Activated T-helper 2 cell treated with anti-CD3 and anti-CD28 coated beads, Interferon-gamma antibody, Interleukin-2, Interleukin-4, amounts not matched to agents 10 μg/mL and 5 μg/mL and 100 μg/mL, durations not matched to agents 14 hours and 24 hours and 36 hours (primary cell): Measurements from ENCODE around the gene GPR4. TPM values are rescaled to one million over a fixed set of nuclear protein-coding genes. Genes with fewer than 3 reads are reported as not detected.

Experiments
- DNase-seq: peaks from one replicate; pipeline ENCODE4 v3.0.0; 2021; ENCODE audit warnings: low spot score
- H3K27ac Mint-ChIP-seq: one replicate; pipeline ENCODE4 v1.8.0; 2021; ENCODE audit warnings: mixed read lengths
- H3K27me3 Mint-ChIP-seq: one replicate; pipeline ENCODE4 v1.8.0; 2021; ENCODE audit warnings: low read depth, mixed read lengths
- H3K36me3 Mint-ChIP-seq: one replicate; pipeline ENCODE4 v1.8.0; 2021; ENCODE audit warnings: low read depth, mixed read lengths
- H3K4me1 Mint-ChIP-seq: one replicate; pipeline ENCODE4 v1.8.0; 2021; ENCODE audit warnings: low read depth, mixed read lengths
- H3K4me3 Mint-ChIP-seq: one replicate; pipeline ENCODE4 v1.8.0; 2021; ENCODE audit warnings: low read depth, mild to moderate bottlenecking, moderate library complexity, mixed read lengths
- H3K9me3 Mint-ChIP-seq: one replicate; pipeline ENCODE4 v1.8.0; 2021; ENCODE audit warnings: mixed read lengths
- intact Hi-C: fragments of 100-400 bp; cut with micrococcal nuclease; formaldehyde crosslinking; loops from one replicate; pipeline ENCODE4 v1.15.1; 2023
- total RNA-seq: library from RNA; stranded (reverse); gene quantifications from 2 replicates; pipeline ENCODE4 v1.2.3, GENCODE V29; 2022

Gene GPR4
- not detected in 2 replicates for total RNA-seq

- H3K36me3 Mint-ChIP-seq = no peaks in the 10 kb centered on the region
- DNase-seq = no peak
- H3K4me3 Mint-ChIP-seq = no peak within 1 kb of the TSS
- H3K27ac Mint-ChIP-seq = no peak within 1 kb of the TSS
- H3K9me3 Mint-ChIP-seq = no peaks in the 10 kb centered on the region
- peaks cover 60% of the 10 kb centered on the region for H3K27me3 Mint-ChIP-seq
- intact Hi-C loops = no loop called here
- H3K4me1 Mint-ChIP-seq = peaks cover 18% of the 10 kb centered on the region
Observed at GRCh38 chr19:45601524-45602374, at the start of gene GPR4. TSS of gene GPR4 (minus strand) at chr19:45602212. CDS start at chr19:45591866, 10,346 bp downstream.

- no peak overlapping the region for H3K4me3 Mint-ChIP-seq
- H3K36me3 Mint-ChIP-seq = no peaks in the 10 kb centered on the region
- H3K27me3 Mint-ChIP-seq = no peaks in the 10 kb centered on the region
- no peak overlapping the region for H3K27ac Mint-ChIP-seq
- H3K9me3 Mint-ChIP-seq = no peaks in the 10 kb centered on the region
- intact Hi-C loops = no loop called here
- H3K4me1 Mint-ChIP-seq = peaks cover 5% of the 10 kb centered on the region
- no peak for DNase-seq
Observed at GRCh38 chr19:45650722-45651121, 48.7 kb upstream of the GPR4 start.

- peaks cover under 1% of the 10 kb centered on the region for H3K36me3 Mint-ChIP-seq
- H3K4me1 Mint-ChIP-seq = peaks cover 17% of the 10 kb centered on the region
- H3K27me3 Mint-ChIP-seq = no peaks in the 10 kb centered on the region
- no peaks in the 10 kb centered on the region for H3K9me3 Mint-ChIP-seq
- DNase-seq = no peak
- peak overlapping the region; percentile 84 for H3K27ac Mint-ChIP-seq
- intact Hi-C loops = no loop called here
- H3K4me3 Mint-ChIP-seq = peak overlapping the region; percentile 82
Observed at GRCh38 chr19:45646345-45646698, 44.3 kb upstream of the GPR4 start.

GRCh38 chr19:45645631-45646344 is 43.8 kb upstream of the GPR4 start:
- Mint-ChIP-seq H3K4me3 (peak overlapping the region; percentile 82), H3K27ac (peak overlapping the region; percentile 84), H3K36me3 (peaks cover 6% of the 10 kb centered on the region), H3K9me3 (no peaks in the 10 kb centered on the region), H3K27me3 (no peaks in the 10 kb centered on the region), H3K4me1 (peaks cover 22% of the 10 kb centered on the region)
- DNase-seq = peak; percentile 84
- intact Hi-C loops = no loop called here

GRCh38 chr19:45645068-45645630 is 43.1 kb upstream of the GPR4 start:
- Mint-ChIP-seq H3K27me3 (no peaks in the 10 kb centered on the region), H3K4me3 (peak overlapping the region; percentile 82), H3K27ac (peak overlapping the region; percentile 84), H3K4me1 (peaks cover 25% of the 10 kb centered on the region), H3K9me3 (no peaks in the 10 kb centered on the region), H3K36me3 (peaks cover 10% of the 10 kb centered on the region)
- intact Hi-C loops = no loop called here
- DNase-seq = no peak

- no peak for DNase-seq
- intact Hi-C loops = loop anchor here (1.0 to 5.0 kb wide), 4 partner anchors 37 to 222 kb away; partner anchors contain the start of genes ERCC1 and OPA3
- peak overlapping the region; percentile 22 for H3K27ac Mint-ChIP-seq
- H3K4me3 Mint-ChIP-seq = peak overlapping the region; percentile 26
- H3K9me3 Mint-ChIP-seq = no peaks in the 10 kb centered on the region
- peaks cover 11% of the 10 kb centered on the region for H3K36me3 Mint-ChIP-seq
- no peaks in the 10 kb centered on the region for H3K27me3 Mint-ChIP-seq
- peaks cover 26% of the 10 kb centered on the region for H3K4me1 Mint-ChIP-seq
Observed at GRCh38 chr19:45643927-45644771, 42.1 kb upstream of the GPR4 start.

- peak overlapping the region; percentile 98 for H3K27ac Mint-ChIP-seq
- peaks cover 18% of the 10 kb centered on the region for H3K36me3 Mint-ChIP-seq
- peaks cover 33% of the 10 kb centered on the region for H3K4me1 Mint-ChIP-seq
- H3K27me3 Mint-ChIP-seq = no peaks in the 10 kb centered on the region
- H3K9me3 Mint-ChIP-seq = no peaks in the 10 kb centered on the region
- intact Hi-C loops = loop anchor here (1.0 to 5.0 kb wide), 4 partner anchors 36 to 221 kb away; partner anchors contain the start of genes ERCC1 and OPA3
- H3K4me3 Mint-ChIP-seq = peak overlapping the region; percentile 64
- DNase-seq = peak; percentile 86
Observed at GRCh38 chr19:45643024-45643926, 41.3 kb upstream of the GPR4 start.

GRCh38 chr19:45641274-45642105 is 39.5 kb upstream of the GPR4 start:
- peaks cover 32% of the 10 kb centered on the region for H3K4me1 Mint-ChIP-seq
- peaks cover 26% of the 10 kb centered on the region for H3K36me3 Mint-ChIP-seq
- intact Hi-C loops = loop anchor here (1.0 to 5.0 kb wide), 7 partner anchors 11 to 219 kb away; partner anchors contain the start of genes ERCC1 and QPCTL
- peak overlapping the region; percentile 79 for H3K4me3 Mint-ChIP-seq
- peak overlapping the region; percentile 98 for H3K27ac Mint-ChIP-seq
- H3K9me3 Mint-ChIP-seq = no peaks in the 10 kb centered on the region
- peak; percentile 81 for DNase-seq
- H3K27me3 Mint-ChIP-seq = no peaks in the 10 kb centered on the region

GRCh38 chr19:45640849-45641273 is 38.8 kb upstream of the GPR4 start:
- Mint-ChIP-seq H3K4me1 (peaks cover 30% of the 10 kb centered on the region), H3K36me3 (peaks cover 32% of the 10 kb centered on the region), H3K27me3 (no peaks in the 10 kb centered on the region)

GRCh38 chr19:45638930-45639729 is 37.1 kb upstream of the GPR4 start, which contains the start of gene EML2:
TSS of gene EML2 (minus strand) at chr19:45639397. CDS start at chr19:45639376, 21 bp downstream.
- Mint-ChIP-seq H3K4me3 (peak within 1 kb of the TSS; percentile 95), H3K9me3 (no peaks in the 10 kb centered on the region), H3K27ac (peak within 1 kb of the TSS; percentile 91), H3K4me1 (peaks cover 30% of the 10 kb centered on the region), H3K36me3 (peaks cover 34% of the 10 kb centered on the region), H3K27me3 (no peaks in the 10 kb centered on the region)
- DNase-seq = peak; percentile 56
- intact Hi-C loops = no loop called here

More at GRCh38 chr19:45640849-45641273, 38.8 kb upstream of the GPR4 start:
- no peak for DNase-seq
- peak overlapping the region; percentile 98 for H3K27ac Mint-ChIP-seq
- no peaks in the 10 kb centered on the region for H3K9me3 Mint-ChIP-seq
- intact Hi-C loops = loop anchor here (1.0 to 5.0 kb wide), 3 partner anchors 11 to 219 kb away; partner anchors contain the start of gene ERCC1
- peak overlapping the region; percentile 79 for H3K4me3 Mint-ChIP-seq
